Stimulated activated CD8-positive, alpha-beta memory T cell treated with anti-CD3 and anti-CD28 coated beads, Interleukin-12 subunit alpha, Interleukin-12 subunit beta, amount 100 ng/mL, for 4 hours (primary cell): Measurements from ENCODE around the gene TRAPPC11.

ENCODE experiments used
- DNase-seq: peaks from one replicate; pipeline ENCODE4 v3.0.0-alpha.2; 2020; ENCODE audit warnings: low read depth

TRAPPC11 gene

GRCh38 chr4:183758061-183758757 lies 99.1 kb downstream of the TRAPPC11 start:
- no peak for DNase-seq

GRCh38 chr4:183758758-183759447 lies 99.8 kb downstream of the TRAPPC11 start:
- DNase-seq, result no peak

DNA sequence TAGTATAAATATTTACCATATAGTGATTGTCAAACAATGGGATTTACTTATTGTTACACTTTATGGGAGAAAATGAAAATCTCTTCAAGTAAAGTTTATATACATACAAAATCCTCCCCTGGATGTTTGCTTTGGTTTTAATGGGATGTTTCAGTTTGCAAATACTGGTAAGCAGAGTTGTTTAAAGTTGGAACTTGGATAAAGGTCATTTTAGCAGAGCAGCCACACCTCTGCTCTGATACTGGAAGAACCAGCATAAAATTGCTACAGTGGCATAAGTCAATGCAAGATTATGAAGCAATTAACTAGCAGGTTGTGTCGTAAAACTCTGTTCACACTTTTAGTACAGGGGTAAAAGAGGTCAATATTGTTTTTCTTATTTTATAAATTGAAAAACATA lies 101.2 kb downstream of the TRAPPC11 start:
- no peak for DNase-seq
